Body of pancreas (tissue), 4 donors: Measurements from ENCODE around the gene DGKQ. TPM values are rescaled to one million over a fixed set of nuclear protein-coding genes. Genes with fewer than 3 reads are reported as not detected.

Experiments used
- ATAC-seq: fragments of 150-250 bp; one replicate; pipeline ENCODE4 v1.9.1; 2016
- DNase-seq, 4 donors: peaks; one replicate each; pipeline ENCODE4 v3.0.0-alpha.2; 2019
- H3K27ac ChIP-seq, 4 donors: fragments of 200-600 bp; sonication (generic); 1 replicate in 3 of 4; 2 replicates in 1 of 4; pipeline versions ENCODE4 v1.5.1 to v1.6.1; 2016 to 2019; ENCODE audit warnings: mild to moderate bottlenecking in 1 of 4, mixed read lengths in 1 of 4, moderate library complexity in 1 of 4
- H3K27me3 ChIP-seq, 2 donors: fragments of 200-600 bp; sonication (generic); one replicate each; pipeline ENCODE4 v1.6.0; 2016; ENCODE audit warnings: mild to moderate bottlenecking in 1 of 2
- H3K36me3 ChIP-seq, 2 donors: fragments of 200-600 bp; sonication (generic); replicated peaks in 1 of 2; 2 replicates each; pipeline ENCODE4 v1.5.1; 2016; ENCODE audit warnings: low read depth in 2 of 2; ENCODE audit not compliant: insufficient read depth in 1 of 2
- H3K4me1 ChIP-seq: fragments of 200-600 bp; sonication (generic); one replicate; pipeline ENCODE4 v1.6.0; 2016
- H3K4me3 ChIP-seq, 2 donors: fragments of 200-600 bp; sonication (generic); 1 replicate in 1 of 2; 2 replicates in 1 of 2; pipeline ENCODE4 v1.5.1; 2016 to 2019
- H3K9me3 ChIP-seq, 3 donors: fragments of 200-600 bp; sonication (generic); 1 replicate in 2 of 3; 2 replicates in 1 of 3; pipeline ENCODE4 v1.5.1; 2016
- POLR2A ChIP-seq, 3 donors: fragments of 450-650 bp; IDR thresholded peaks; one replicate each; pipeline ENCODE4 v1.6.1; 2016; ENCODE audit warnings: antibody characterized with exemption in 3 of 3, mild to moderate bottlenecking in 2 of 3
- WGBS, 2 donors: methylation state at CpG; one replicate each; pipeline ENCODE4 v1.1.5; 2017; 5-methylcytosine and 5-hydroxymethylcytosine counted together
- intact Hi-C: fragments of 100-400 bp; cut with DNase I; formaldehyde crosslinking; loops from one replicate; pipeline ENCODE4 v1.15.1; 2023
- total RNA-seq, 2 donors: library from RNA; depleted of rRNA; stranded (reverse); fragments of >200 nt; gene quantifications; one replicate each; pipeline ENCODE4 v1.1.0, GENCODE V29; 2016
- TF ChIP-seq, protein P1 (sequence below), 7 experiments: fragments of 450-650 bp in 4 of 7; fragments of 200-600 bp in 3 of 7; sonication (generic) in 3 of 7; IDR thresholded peaks; one replicate each; pipeline ENCODE4 v1.5.1; 2016 to 2019; ENCODE audit warnings: antibody characterized with exemption in 7 of 7

DGKQ gene
- total RNA-seq, 2 donors from 2014 or later: 13.2 to 17.5 TPM

- 84 to 85% methylated on average over 5 to 13 of the region's 13 CpGs for WGBS, 2 donors
- Histone ChIP-seq H3K36me3 (no peaks in the 10 kb centered on the region), H3K4me3 (no peak overlapping the region), H3K27me3 (no peaks in the 10 kb centered on the region), H3K27ac (peak overlapping the region in 1 of 4 donors; percentile 33), H3K9me3 (no peaks in the 10 kb centered on the region), H3K4me1 (peaks cover 14% of the 10 kb centered on the region)
- intact Hi-C loops: no loop called here
- DNase-seq: peak in 1 of 4 donors; percentile 8
- ATAC-seq: no peak
- TF ChIP-seq, protein P1, sequence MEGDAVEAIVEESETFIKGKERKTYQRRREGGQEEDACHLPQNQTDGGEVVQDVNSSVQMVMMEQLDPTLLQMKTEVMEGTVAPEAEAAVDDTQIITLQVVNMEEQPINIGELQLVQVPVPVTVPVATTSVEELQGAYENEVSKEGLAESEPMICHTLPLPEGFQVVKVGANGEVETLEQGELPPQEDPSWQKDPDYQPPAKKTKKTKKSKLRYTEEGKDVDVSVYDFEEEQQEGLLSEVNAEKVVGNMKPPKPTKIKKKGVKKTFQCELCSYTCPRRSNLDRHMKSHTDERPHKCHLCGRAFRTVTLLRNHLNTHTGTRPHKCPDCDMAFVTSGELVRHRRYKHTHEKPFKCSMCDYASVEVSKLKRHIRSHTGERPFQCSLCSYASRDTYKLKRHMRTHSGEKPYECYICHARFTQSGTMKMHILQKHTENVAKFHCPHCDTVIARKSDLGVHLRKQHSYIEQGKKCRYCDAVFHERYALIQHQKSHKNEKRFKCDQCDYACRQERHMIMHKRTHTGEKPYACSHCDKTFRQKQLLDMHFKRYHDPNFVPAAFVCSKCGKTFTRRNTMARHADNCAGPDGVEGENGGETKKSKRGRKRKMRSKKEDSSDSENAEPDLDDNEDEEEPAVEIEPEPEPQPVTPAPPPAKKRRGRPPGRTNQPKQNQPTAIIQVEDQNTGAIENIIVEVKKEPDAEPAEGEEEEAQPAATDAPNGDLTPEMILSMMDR (IDR thresholded peaks at IDR 0.05): no peak
- no peak for TF ChIP-seq POLR2A (IDR thresholded peaks at IDR 0.05)
These were observed 24.5 kb downstream of the DGKQ start for GRCh38 chr4:948936-949300.

- peaks cover 14% of the 10 kb centered on the region for H3K4me1 ChIP-seq
- no peaks in the 10 kb centered on the region for H3K9me3 ChIP-seq
- H3K27ac ChIP-seq: peak overlapping the region in 3 of 4 donors; percentile 0 to 43 (median 33)
- DNase-seq (peak; percentile 49 to 80 (median 72)), ATAC-seq (peak; percentile 72)
- no peak overlapping the region for H3K4me3 ChIP-seq
- 63 to 94% methylated on average over 12 to 33 of the region's 33 CpGs for WGBS, 2 donors
- no peaks in the 10 kb centered on the region for H3K27me3 ChIP-seq
- TF ChIP-seq, protein P1 (IDR thresholded peaks at IDR 0.05): no peak
- no peak for TF ChIP-seq POLR2A (IDR thresholded peaks at IDR 0.05)
- intact Hi-C loops: no loop called here
- H3K36me3 ChIP-seq: no peaks in the 10 kb centered on the region
These were observed 25.1 kb downstream of the DGKQ start for GRCh38 chr4:948101-948935.

GRCh38 chr4:947491-947971 lies 25.8 kb downstream of the DGKQ start:
- Histone ChIP-seq H3K4me1 (peaks cover 14% of the 10 kb centered on the region), H3K9me3 (no peaks in the 10 kb centered on the region), H3K36me3 (no peaks in the 10 kb centered on the region), H3K4me3 (no peak overlapping the region), H3K27me3 (no peaks in the 10 kb centered on the region), H3K27ac (peak overlapping the region in 1 of 4 donors; percentile 43)
- peak in 1 of 4 donors; percentile 9 for DNase-seq
- no peak for ATAC-seq
- WGBS, 2 donors: 83 to 91% methylated on average over 1 to 18 of the region's 19 CpGs
- TF ChIP-seq, protein P1 (IDR thresholded peaks at IDR 0.05): no peak
- no peak for TF ChIP-seq POLR2A (IDR thresholded peaks at IDR 0.05)
- intact Hi-C loops: no loop called here

GRCh38 chr4:946517-947471 lies 26.6 kb downstream of the DGKQ start:
- H3K4me3 ChIP-seq: no peak overlapping the region
- H3K9me3 ChIP-seq: no peaks in the 10 kb centered on the region
- 75 to 88% methylated on average over 32 to 49 of the region's 62 CpGs for WGBS, 2 donors
- no peaks in the 10 kb centered on the region for H3K27me3 ChIP-seq
- H3K4me1 ChIP-seq: peaks cover 14% of the 10 kb centered on the region
- H3K36me3 ChIP-seq: no peaks in the 10 kb centered on the region
- ATAC-seq: no peak
- intact Hi-C loops: no loop called here
- no peak overlapping the region for H3K27ac ChIP-seq
- TF ChIP-seq, protein P1 (IDR thresholded peaks at IDR 0.05): no peak
- no peak for TF ChIP-seq POLR2A (IDR thresholded peaks at IDR 0.05)
- no peak for DNase-seq
